HG03196 (cell line): ENCODE results near the gene DCT.
"Not testable (repeated sequence)": the region's sequence is repeated elsewhere in the genome, so short reads cannot be mapped to it uniquely, and the experiment has no call there.

ENCODE experiments used
- ATAC-seq: cut with Tn5 transposase; IDR thresholded peaks from one replicate; pipeline ENCODE4 v1.9.1; 2021; ENCODE audit not compliant: unreplicated experiment

The DCT gene

GRCh38 chr13:94479616-94480015, at the start of gene DCT:
Gene DCT, minus strand, starts transcription at chr13:94479682. Its CDS starts 427 bp downstream, at chr13:94479255.
- no peak for ATAC-seq

- not testable (repeated sequence) for ATAC-seq
Observed at GRCh38 chr13:94526956-94527355, 47.5 kb upstream of the DCT start.

GRCh38 chr13:94525781-94526180, 46.3 kb upstream of the DCT start:
- no peak for ATAC-seq

- no peak for ATAC-seq
Observed at GRCh38 chr13:94524407-94524806, 44.9 kb upstream of the DCT start.

- no peak for ATAC-seq
Observed at GRCh38 chr13:94520001-94520400, 40.5 kb upstream of the DCT start.

- ATAC-seq = no peak
Observed at GRCh38 chr13:94516456-94516855, 37.0 kb upstream of the DCT start.

- ATAC-seq = no peak
Observed at GRCh38 chr13:94515911-94516310, 36.4 kb upstream of the DCT start.

GRCh38 chr13:94515374-94515773, 35.9 kb upstream of the DCT start:
- ATAC-seq = no peak

GRCh38 chr13:94513026-94513425, 33.5 kb upstream of the DCT start:
- no peak for ATAC-seq

- no peak for ATAC-seq
Observed at GRCh38 chr13:94505730-94506129, 26.2 kb upstream of the DCT start.

GRCh38 chr13:94503851-94504250, 24.4 kb upstream of the DCT start:
- no peak for ATAC-seq

- not testable (repeated sequence) for ATAC-seq
Observed at GRCh38 chr13:94498831-94499230, 19.3 kb upstream of the DCT start.

- ATAC-seq = no peak
Observed at GRCh38 chr13:94495806-94496205, 16.3 kb upstream of the DCT start.

- no peak for ATAC-seq
Observed at GRCh38 chr13:94494026-94494425, 14.5 kb upstream of the DCT start.

GRCh38 chr13:94487043-94487442, 7.6 kb upstream of the DCT start:
- ATAC-seq = no peak

GRCh38 chr13:94483970-94484369, 4.5 kb upstream of the DCT start:
- ATAC-seq = no peak

- ATAC-seq = no peak
Observed at GRCh38 chr13:94481941-94482340, 2.5 kb upstream of the DCT start.

GRCh38 chr13:94480672-94481145, 1.2 kb upstream of the DCT start:
- no peak for ATAC-seq

- no peak for ATAC-seq
Observed at GRCh38 chr13:94478913-94479312, 569 bp downstream of the DCT start.

GRCh38 chr13:94470126-94470525, 9.4 kb downstream of the DCT start:
- no peak for ATAC-seq

- ATAC-seq = no peak
Observed at GRCh38 chr13:94464771-94465170, 14.7 kb downstream of the DCT start.

GRCh38 chr13:94462670-94463069, 16.8 kb downstream of the DCT start:
- ATAC-seq = no peak

GRCh38 chr13:94459116-94459515, 20.4 kb downstream of the DCT start:
- ATAC-seq = no peak

GRCh38 chr13:94455414-94455813, 24.1 kb downstream of the DCT start:
- ATAC-seq = no peak
